ENCODE data around the gene PNMA8B. TPM values are rescaled to one million over a fixed set of nuclear protein-coding genes. Genes with fewer than 3 reads are reported as not detected.

PNMA8B gene
- total and polyA plus RNA-seq, 7 donors, result 0.16 to 0.52 (median 0.34) TPM

DNA sequence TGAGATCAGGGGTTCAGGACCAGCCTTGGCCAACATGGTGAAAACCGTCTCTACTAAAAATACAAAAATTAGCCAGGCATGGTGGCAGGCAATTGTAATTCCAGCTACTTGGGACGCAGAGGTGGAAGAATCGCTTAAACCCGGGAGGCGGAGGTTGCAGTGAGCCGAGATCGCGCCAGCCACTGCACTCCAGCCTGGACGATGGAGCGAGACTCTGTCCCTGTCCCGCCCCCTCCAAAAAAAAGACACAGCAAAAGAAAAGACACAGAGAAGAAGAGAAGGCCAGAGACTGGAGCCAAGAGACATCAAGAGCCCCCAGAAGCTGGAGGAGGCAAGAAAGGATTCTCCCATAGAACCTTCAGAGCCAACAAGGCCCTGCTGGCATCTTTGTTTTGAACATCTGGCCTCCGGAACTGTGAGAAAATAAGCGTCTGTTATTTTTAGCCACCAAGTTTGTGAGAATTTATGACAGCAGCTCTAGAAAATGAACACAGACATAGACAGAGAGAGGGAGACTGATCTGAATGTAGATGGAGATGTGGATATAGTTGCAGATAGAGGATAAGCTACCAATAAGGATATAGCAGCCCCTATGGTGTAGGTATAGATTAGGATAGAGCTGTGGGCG is 25.7 kb upstream of the PNMA8B start:
- H3K4me3 ChIP-seq, result no peak overlapping the region
- intact Hi-C loops (cut with DNase I), result no loop called here
- TF ChIP-seq CTCF (IDR thresholded peaks at IDR 0.05), result no peak
- DNase-seq, result no peak
- H3K27me3 ChIP-seq (ENCODE audit: insufficient read depth in 3 of 3, low read length in 2 of 3), result no peaks in the 10 kb centered on the region
- no peak for ATAC-seq
- no peaks in the 10 kb centered on the region for H3K9me3 ChIP-seq
- WGBS, 3 donors, result 73 to 76% (median 74%) methylated on average over 14 of the region's 14 CpGs
- H3K36me3 ChIP-seq (ENCODE audit: insufficient read depth in 1 of 2, low read depth in 1 of 2), result no peaks in the 10 kb centered on the region
- H3K27ac ChIP-seq, result no peak overlapping the region
- H3K4me1 ChIP-seq, result no peaks in the 10 kb centered on the region

GRCh38 chr19:46520616-46521015 is 24.9 kb upstream of the PNMA8B start:
- intact Hi-C loops (cut with DNase I), result no loop called here
- Histone ChIP-seq H3K4me1 (no peaks in the 10 kb centered on the region), H3K27me3 (ENCODE audit: insufficient read depth in 3 of 3, low read length in 2 of 3) (peaks cover 0 to 4% (median 0%) of the 10 kb centered on the region in 3 donors), H3K36me3 (ENCODE audit: insufficient read depth in 1 of 2, low read depth in 1 of 2) (no peaks in the 10 kb centered on the region), H3K4me3 (no peak overlapping the region), H3K27ac (no peak overlapping the region), H3K9me3 (no peaks in the 10 kb centered on the region)
- no peak for DNase-seq
- TF ChIP-seq CTCF (IDR thresholded peaks at IDR 0.05), result no peak
- no peak for ATAC-seq
- WGBS, 3 donors, result 82 to 90% (median 87%) methylated on average over 6 of the region's 6 CpGs

GRCh38 chr19:46517471-46517870 is 21.8 kb upstream of the PNMA8B start:
- peaks cover 0 to 4% (median 0%) of the 10 kb centered on the region in 3 donors for H3K27me3 ChIP-seq (ENCODE audit: insufficient read depth in 3 of 3, low read length in 2 of 3)
- H3K9me3 ChIP-seq, result no peaks in the 10 kb centered on the region
- intact Hi-C loops (cut with DNase I), result loop anchor here in 1 of 2 donors (10.0 kb wide), 1 partner anchor 243 kb away; no protein-coding TSS in a partner anchor
- no peaks in the 10 kb centered on the region for H3K4me1 ChIP-seq
- no peak overlapping the region for H3K27ac ChIP-seq
- DNase-seq, result no peak
- WGBS, 3 donors, result 92 to 94% (median 92%) methylated on average over 6 of the region's 6 CpGs
- H3K4me3 ChIP-seq, result no peak overlapping the region
- no peaks in the 10 kb centered on the region for H3K36me3 ChIP-seq (ENCODE audit: insufficient read depth in 1 of 2, low read depth in 1 of 2)
- ATAC-seq, result no peak
- TF ChIP-seq CTCF (IDR thresholded peaks at IDR 0.05), result no peak

DNA sequence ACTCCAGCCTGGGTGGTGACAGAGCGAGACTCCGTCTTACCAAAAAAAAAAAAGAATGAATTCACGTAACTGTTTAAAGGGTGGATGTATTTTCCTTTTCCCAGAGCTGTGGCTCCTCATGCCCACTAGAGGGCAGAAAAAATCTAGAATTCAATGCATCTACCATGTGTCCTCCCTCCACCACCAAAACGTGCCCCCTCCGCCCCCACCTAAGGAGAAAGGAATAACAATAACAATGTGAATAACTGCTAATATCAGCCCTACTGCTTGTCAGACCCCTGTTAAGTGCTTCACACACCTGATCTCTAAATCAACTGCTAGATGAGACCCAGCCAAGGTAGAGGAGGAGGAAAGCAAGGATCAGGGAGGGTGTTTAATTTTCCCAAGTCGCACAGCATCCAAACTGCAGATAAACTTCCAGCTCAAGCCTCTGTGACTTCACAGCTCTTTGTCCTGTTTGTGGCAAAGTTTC is 20.2 kb upstream of the PNMA8B start:
- intact Hi-C loops (cut with DNase I), result loop anchor here in 1 of 2 donors (10.0 kb wide), 1 partner anchor 241 kb away; no protein-coding TSS in a partner anchor
- WGBS, 3 donors, result 31 to 41% (median 41%) methylated on average over 6 of the region's 6 CpGs

More for the DNA sequence above, 20.2 kb upstream of the PNMA8B start:
- Histone ChIP-seq H3K4me1 (no peaks in the 10 kb centered on the region), H3K27ac (no peak overlapping the region), H3K9me3 (no peaks in the 10 kb centered on the region), H3K36me3 (ENCODE audit: insufficient read depth in 1 of 2, low read depth in 1 of 2) (no peaks in the 10 kb centered on the region), H3K4me3 (no peak overlapping the region), H3K27me3 (ENCODE audit: insufficient read depth in 3 of 3, low read length in 2 of 3) (peaks cover 0 to 4% (median 0%) of the 10 kb centered on the region in 3 donors)
- TF ChIP-seq CTCF (IDR thresholded peaks at IDR 0.05), result peak; percentile 46
- DNase-seq (no peak), ATAC-seq (no peak)

Data from psoas muscle (tissue), 8 donors.